ENCODE measurements around the gene ZBTB25.

ZBTB25 gene

GRCh38 chr14:64541972-64542835, 38.6 kb upstream of the ZBTB25 start:
- no peaks in the 10 kb centered on the region for H3K27me3 ChIP-seq (ENCODE audit: low read length)
- no peaks in the 10 kb centered on the region for H3K36me3 ChIP-seq (ENCODE audit: low read length)
- H3K9me3 ChIP-seq (ENCODE audit: insufficient read depth, low read length), result no peaks in the 10 kb centered on the region
- peaks cover 17% of the 10 kb centered on the region for H3F3A ChIP-seq (ENCODE audit: insufficient read depth)
- H3K4me3 ChIP-seq (ENCODE audit: insufficient read depth, low read length, poor library complexity, severe bottlenecking), result no peak overlapping the region
- H3K79me2 ChIP-seq (ENCODE audit: insufficient read depth, low read length), result no peaks in the 10 kb centered on the region
- no peak overlapping the region for H2AFZ ChIP-seq (ENCODE audit: low read depth, low read length, severe bottlenecking)
- H3K9me2 ChIP-seq (replicated peaks; ENCODE audit: insufficient read depth, low read length), result no peaks in the 10 kb centered on the region
- no peaks in the 10 kb centered on the region for H4K20me1 ChIP-seq (ENCODE audit: low read depth, low read length)
- TF ChIP-seq EZH2phosphoT487 (conservative IDR thresholded peaks at IDR 0.05; ENCODE audit: low read length) (no peak), CTCF (IDR thresholded peaks at IDR 0.05; ENCODE audit: insufficient read depth, low read length, poor library complexity, severe bottlenecking) (no peak)
- H3K4me2 ChIP-seq (ENCODE audit: low read depth, low read length, poor library complexity, severe bottlenecking), result no peak overlapping the region
- H3K27ac ChIP-seq (ENCODE audit: low read depth, low read length), result no peak overlapping the region
- no peak overlapping the region for H3K9ac ChIP-seq (ENCODE audit: low read length)

GRCh38 chr14:64541261-64541971, 37.8 kb upstream of the ZBTB25 start:
- Histone ChIP-seq H2AFZ (ENCODE audit: low read depth, low read length, severe bottlenecking) (no peak overlapping the region), H3K9ac (ENCODE audit: low read length) (no peak overlapping the region)

More at GRCh38 chr14:64541261-64541971, 37.8 kb upstream of the ZBTB25 start:
- Histone ChIP-seq H3F3A (ENCODE audit: insufficient read depth) (peaks cover 23% of the 10 kb centered on the region), H3K79me2 (ENCODE audit: insufficient read depth, low read length) (no peaks in the 10 kb centered on the region), H4K20me1 (ENCODE audit: low read depth, low read length) (no peaks in the 10 kb centered on the region), H3K4me3 (ENCODE audit: insufficient read depth, low read length, poor library complexity, severe bottlenecking) (no peak overlapping the region), H3K9me3 (ENCODE audit: insufficient read depth, low read length) (no peaks in the 10 kb centered on the region), H3K36me3 (ENCODE audit: low read length) (no peaks in the 10 kb centered on the region), H3K27ac (ENCODE audit: low read depth, low read length) (no peak overlapping the region), H3K4me2 (ENCODE audit: low read depth, low read length, poor library complexity, severe bottlenecking) (no peak overlapping the region), H3K9me2 (replicated peaks; ENCODE audit: insufficient read depth, low read length) (no peaks in the 10 kb centered on the region), H3K27me3 (ENCODE audit: low read length) (no peaks in the 10 kb centered on the region)
- TF ChIP-seq CTCF (IDR thresholded peaks at IDR 0.05; ENCODE audit: insufficient read depth, low read length, poor library complexity, severe bottlenecking) (no peak), EZH2phosphoT487 (conservative IDR thresholded peaks at IDR 0.05; ENCODE audit: low read length) (no peak)
